Mesothelial cell of epicardium (in vitro differentiated cells): ENCODE data around the gene PAX8. TPM values are rescaled to one million over a fixed set of nuclear protein-coding genes. Genes with fewer than 3 reads are reported as not detected.
A peak's percentile ranks its signal among the peaks of the same experiment; 100 is the strongest.

Experiments
- DNase-seq, 2 experiments: peaks; one replicate each; pipeline ENCODE4 v3.0.0; 2021; ENCODE audit warnings: low spot score in 2 of 2; ENCODE audit not compliant: unreplicated experiment in 2 of 2
- H3K27ac Mint-ChIP-seq: 2 replicates; pipeline ENCODE4 v1.8.0; 2021; ENCODE audit warnings: mixed read lengths
- H3K27me3 Mint-ChIP-seq: 2 replicates; pipeline ENCODE4 v1.8.0; 2021; ENCODE audit warnings: low read depth, mixed read lengths
- H3K36me3 Mint-ChIP-seq: 2 replicates; pipeline ENCODE4 v1.8.0; 2021; ENCODE audit warnings: mixed read lengths
- H3K4me1 Mint-ChIP-seq: 2 replicates; pipeline ENCODE4 v1.8.0; 2021; ENCODE audit warnings: mixed read lengths
- H3K4me3 Mint-ChIP-seq: 2 replicates; pipeline ENCODE4 v1.8.0; 2021; ENCODE audit warnings: mild to moderate bottlenecking, moderate library complexity, mixed read lengths
- H3K9me3 Mint-ChIP-seq: 2 replicates; pipeline ENCODE4 v1.8.0; 2021; ENCODE audit warnings: mixed read lengths
- CTCF ChIP-seq: fragments of 200-600 bp; sonication (generic); IDR thresholded peaks from one replicate; pipeline ENCODE4 v1.5.0; 2021; ENCODE audit warnings: antibody characterized with exemption; ENCODE audit not compliant: unreplicated experiment
- total RNA-seq: library from RNA; stranded (reverse); gene quantifications from 3 replicates; pipeline ENCODE4 v1.2.1, GENCODE V29; 2021

PAX8 gene
- total RNA-seq, 1 donor from 2014 or later, result 0.13 TPM

- H3K27ac Mint-ChIP-seq, result peak overlapping the region; percentile 25
- H3K4me3 Mint-ChIP-seq, result no peak overlapping the region
- no peaks in the 10 kb centered on the region for H3K9me3 Mint-ChIP-seq
- peaks cover 43% of the 10 kb centered on the region for H3K4me1 Mint-ChIP-seq
- no peak for DNase-seq
- H3K36me3 Mint-ChIP-seq, result no peaks in the 10 kb centered on the region
- H3K27me3 Mint-ChIP-seq, result no peaks in the 10 kb centered on the region
- no peak for TF ChIP-seq CTCF
Measured at GRCh38 chr2:113233593-113234550, 44.8 kb downstream of the PAX8 start.

- H3K9me3 Mint-ChIP-seq, result no peaks in the 10 kb centered on the region
- TF ChIP-seq CTCF, result no peak
- H3K4me3 Mint-ChIP-seq, result no peak overlapping the region
- H3K36me3 Mint-ChIP-seq, result no peaks in the 10 kb centered on the region
- H3K4me1 Mint-ChIP-seq, result peaks cover 47% of the 10 kb centered on the region
- no peak for DNase-seq
- H3K27ac Mint-ChIP-seq, result no peak overlapping the region
- no peaks in the 10 kb centered on the region for H3K27me3 Mint-ChIP-seq
Measured at GRCh38 chr2:113232740-113233139, 46.0 kb downstream of the PAX8 start.

GRCh38 chr2:113232123-113232522, 46.6 kb downstream of the PAX8 start:
- Mint-ChIP-seq H3K27ac (peak overlapping the region; percentile 79), H3K9me3 (no peaks in the 10 kb centered on the region)
- DNase-seq, result no peak

GRCh38 chr2:113231064-113231463, 47.7 kb downstream of the PAX8 start:
- no peak for TF ChIP-seq CTCF
- no peaks in the 10 kb centered on the region for H3K27me3 Mint-ChIP-seq
- peak overlapping the region; percentile 88 for H3K27ac Mint-ChIP-seq
- peaks cover 55% of the 10 kb centered on the region for H3K4me1 Mint-ChIP-seq
- H3K36me3 Mint-ChIP-seq, result no peaks in the 10 kb centered on the region
- DNase-seq, result no peak
- H3K4me3 Mint-ChIP-seq, result no peak overlapping the region
- no peaks in the 10 kb centered on the region for H3K9me3 Mint-ChIP-seq

More at GRCh38 chr2:113232123-113232522, 46.6 kb downstream of the PAX8 start:
- peaks cover 50% of the 10 kb centered on the region for H3K4me1 Mint-ChIP-seq
- H3K27me3 Mint-ChIP-seq, result no peaks in the 10 kb centered on the region
- TF ChIP-seq CTCF, result no peak
- H3K36me3 Mint-ChIP-seq, result no peaks in the 10 kb centered on the region
- no peak overlapping the region for H3K4me3 Mint-ChIP-seq

- no peak for TF ChIP-seq CTCF
- Mint-ChIP-seq H3K27me3 (no peaks in the 10 kb centered on the region), H3K4me3 (no peak overlapping the region), H3K9me3 (no peaks in the 10 kb centered on the region), H3K4me1 (peaks cover 60% of the 10 kb centered on the region), H3K27ac (peak overlapping the region; percentile 84), H3K36me3 (no peaks in the 10 kb centered on the region)
- no peak for DNase-seq
Measured at GRCh38 chr2:113230531-113230930, 48.2 kb downstream of the PAX8 start.
